GM12878 (cell line): Measurements from ENCODE around the gene MRPL38. TPM values are rescaled to one million over a fixed set of nuclear protein-coding genes. Genes with fewer than 3 reads are reported as not detected.

Experiments used
- ATAC-seq: fragments of 200-7000 bp; cut with Tn5 transposase; 3 replicates; pipeline ENCODE4 v1.9.1; 2020; ENCODE audit warnings: mild to moderate bottlenecking, moderate library complexity
- BruUV-seq: library from RNA; stranded (reverse); fragments of 400-500 nt; replicated peaks from 2 replicates; lab custom pipeline; 2021; lab: Mats Ljungman, UMichigan
- CTCF ChIA-PET: fragments of 300-600 bp; sonication (Branson Sonifier 250); formaldehyde crosslinking; extraction: SDS; loops from one replicate; lab custom pipeline; 2021; ENCODE audit warnings: inconsistent platforms; lab: Yijun Ruan, JAX
- POLR2A ChIA-PET: fragments of 350-600 bp; formaldehyde crosslinking; extraction: SDS; loops from one replicate; lab custom pipeline; 2021; ENCODE audit warnings: inconsistent platforms; lab: Charles Lee
- RAD21 ChIA-PET: fragments of 300-600 bp; sonication (Branson Sonifier 250); formaldehyde crosslinking; loops from one replicate; lab custom pipeline; 2023; ENCODE audit warnings: antibody characterized with exemption; ENCODE audit not compliant: unreplicated experiment; lab: Charles Lee
- SMC1A ChIA-PET: fragments of 300-600 bp; sonication (Branson Sonifier 250); formaldehyde crosslinking; loops from one replicate; lab custom pipeline; 2023; ENCODE audit not compliant: unreplicated experiment, uncharacterized antibody; lab: Charles Lee
- DNase-seq: peaks from one replicate; pipeline ENCODE4 v3.0.0-alpha.2; 2011; ENCODE audit warnings: low read depth, low spot score
- FAIRE-seq: peaks from 3 replicates; lab custom pipeline; 2011; peaks lifted over from hg19 to GRCh38; lab: Jason Lieb, UNC
- H2AFZ ChIP-seq: 2 replicates; pipeline ENCODE4 v1.6.0; 2011; ENCODE audit warnings: low read depth, low read length, control low read depth; ENCODE audit not compliant: control insufficient read depth
- H3K27ac ChIP-seq: 2 replicates; pipeline ENCODE4 v1.5.1; 2011; ENCODE audit warnings: control low read depth; ENCODE audit not compliant: control insufficient read depth, insufficient read depth
- H3K27me3 ChIP-seq, 2 experiments: replicated peaks in 1 of 2; 2 replicates each; pipeline versions ENCODE4 v1.6.0 to v1.6.1; 2011; ENCODE audit warnings: low read length in 1 of 2; ENCODE audit not compliant: control insufficient read depth in 2 of 2, insufficient read depth in 2 of 2
- H3K36me3 ChIP-seq, 2 experiments: 2 replicates each; pipeline ENCODE4 v1.5.1; 2011; ENCODE audit warnings: low read length in 1 of 2; ENCODE audit not compliant: control insufficient read depth in 2 of 2, insufficient read depth in 2 of 2
- H3K4me1 ChIP-seq: 2 replicates; pipeline ENCODE4 v1.6.1; 2011; ENCODE audit warnings: mild to moderate bottlenecking, low read length, moderate library complexity, mixed read lengths; ENCODE audit not compliant: control insufficient read depth, insufficient read depth
- H3K4me2 ChIP-seq: 2 replicates; pipeline ENCODE4 v1.6.0; 2011; ENCODE audit warnings: control low read depth; ENCODE audit not compliant: control insufficient read depth, insufficient read depth
- H3K4me3 ChIP-seq: fragments of 200-600 bp; sonication (generic); 2 replicates; pipeline ENCODE4 v1.5.1; 2016
- H3K79me2 ChIP-seq: 2 replicates; pipeline ENCODE4 v1.6.0; 2011; ENCODE audit warnings: low read length; ENCODE audit not compliant: control insufficient read depth, insufficient read depth
- H3K9ac ChIP-seq: 2 replicates; pipeline ENCODE4 v1.8.0; 2011; ENCODE audit warnings: low read length, control low read depth, mixed read lengths; ENCODE audit not compliant: control insufficient read depth, insufficient read depth
- H3K9me3 ChIP-seq: replicated peaks from 3 replicates; pipeline ENCODE4 v1.5.1; 2011; ENCODE audit warnings: mild to moderate bottlenecking, low read length; ENCODE audit not compliant: control insufficient read depth, insufficient read depth
- H4K20me1 ChIP-seq: 2 replicates; pipeline ENCODE4 v1.6.0; 2011; ENCODE audit not compliant: control insufficient read depth, insufficient read depth
- GABPA ChIP-seq: IDR thresholded peaks from 2 replicates; pipeline ENCODE4 v1.6.1; 2014; ENCODE audit warnings: antibody characterized with exemption, low read depth, mild to moderate bottlenecking, inconsistent platforms
- MLLT1 ChIP-seq: fragments of 450-650 bp; IDR thresholded peaks from 2 replicates; pipeline ENCODE4 v1.6.1; 2016; ENCODE audit warnings: mild to moderate bottlenecking
- POLR2A ChIP-seq: IDR thresholded peaks from 2 replicates; pipeline ENCODE4 v1.6.1; 2011; ENCODE audit warnings: low read depth, mild to moderate bottlenecking, low read length
- PRDM15 ChIP-seq: fragments of 450-650 bp; formaldehyde crosslinking; IDR thresholded peaks from 2 replicates; pipeline ENCODE4 v1.4.0; 2020; ENCODE audit warnings: mild to moderate bottlenecking, moderate library complexity
- TCF7 ChIP-seq: IDR thresholded peaks from 2 replicates; pipeline ENCODE4 v1.6.1; 2014; ENCODE audit warnings: antibody characterized with exemption, borderline replicate concordance
- ZNF592 ChIP-seq: fragments of 450-650 bp; IDR thresholded peaks from 2 replicates; pipeline ENCODE4 v1.6.1; 2017; ENCODE audit warnings: mild to moderate bottlenecking, moderate library complexity
- WGBS: methylation state at CpG from one replicate; pipeline ENCODE4 v1.1.6; 2016; ENCODE audit warnings: low lambda C conversion rate; ENCODE audit not compliant: insufficient replicate concordance, insufficient coverage; ENCODE audit errors: missing lambda C conversion rate; 5-methylcytosine and 5-hydroxymethylcytosine counted together
- in situ Hi-C: fragments of 300-500 bp; cut with MboI; formaldehyde crosslinking; loops from 9 replicates; pipeline ENCODE4 v1.14.3; 2018; ENCODE audit warnings: mixed read lengths
- intact Hi-C: fragments of 100-400 bp; cut with micrococcal nuclease; formaldehyde crosslinking; loops from one replicate; pipeline ENCODE4 v1.14.2; 2022; ENCODE audit not compliant: unreplicated experiment
- polyA plus RNA-seq, 11 experiments: library from polyadenylated mRNA; depleted of rRNA in 4 of 11; unstranded in 6 of 11; stranded (reverse) in 5 of 11; fragments of >200 nt; fragmentation: Nextera tagmentation in 4 of 11; fragmentation: Illumina TruSeq in 1 of 11; extraction: Ambion mirVana in 4 of 11; extraction: Trizol in 1 of 11; gene quantifications; 1 replicate in 1 of 11; 2 replicates in 10 of 11; pipeline versions ENCODE4 v1.2.1 to v1.2.3, GENCODE V29; 2011 to 2016; ENCODE audit warnings: inconsistent platforms in 2 of 11, missing spikeins in 2 of 11, low read depth in 1 of 11
- total RNA-seq, 4 experiments: library from RNA; depleted of rRNA in 3 of 4; stranded (reverse); fragments of >200 nt in 3 of 4; fragmentation: Illumina TruSeq in 1 of 4; extraction: Trizol in 1 of 4; gene quantifications; 2 replicates each; pipeline versions ENCODE4 v1.2.1 to v1.2.3, GENCODE V29; 2013 to 2021

The MRPL38 gene
- total and polyA plus RNA-seq, 10 of the 15 experiments (the other 5 are each of a cell fraction or from before 2014, with no cell fraction given), result 6.6 to 205 (median 53.1) TPM

- no peak for FAIRE-seq
- WGBS, result 83% methylated on average over 9 of the region's 9 CpGs
- no peak overlapping the region for H2AFZ ChIP-seq
- H3K4me2 ChIP-seq, result no peak overlapping the region
- no peaks in the 10 kb centered on the region for H3K27me3 ChIP-seq
- POLR2A ChIA-PET, result interaction anchor here (0.6 to 1.0 kb wide), 2 partner anchors 9 to 65 kb away, joined by 4 to 5 read pairs; partner anchors contain the start of gene UNK
- RAD21 ChIA-PET, result interaction anchor here (1.0 to 1.6 kb wide), 3 partner anchors 20 to 96 kb away, joined by 3 read pairs; no protein-coding TSS in a partner anchor
- intact Hi-C loops, result no loop called here
- SMC1A ChIA-PET, result interaction anchor here (0.9 kb wide), 1 partner anchor 41 kb away, joined by 3 read pairs; no protein-coding TSS in a partner anchor
- no peak for ATAC-seq
- no peaks in the 10 kb centered on the region for H4K20me1 ChIP-seq
- H3K9me3 ChIP-seq, result no peaks in the 10 kb centered on the region
- peaks cover 20% of the 10 kb centered on the region for H3K4me1 ChIP-seq
- in situ Hi-C loops, result no loop called here
- no peak overlapping the region for H3K9ac ChIP-seq
- CTCF ChIA-PET, result interaction anchor here (0.5 to 8.7 kb wide), 13 partner anchors 9 to 97 kb away, joined by 3 to 117 read pairs (median 4); partner anchors contain the start of genes TRIM47, TRIM65 and WBP2
- no TSS peak for BruUV-seq
- TF ChIP-seq MLLT1 (no peak), POLR2A (0 out of 2 replicates have a peak, but pooled peaks have one; percentile 28)
- H3K27ac ChIP-seq, result no peak overlapping the region
- no peak for DNase-seq
- peaks cover 12% of the 10 kb centered on the region for H3K79me2 ChIP-seq
- peaks cover 3 to 9% of the 10 kb centered on the region in 2 experiments for H3K36me3 ChIP-seq
- no peak overlapping the region for H3K4me3 ChIP-seq
Measured at GRCh38 chr17:75849724-75850123, 55.0 kb downstream of the MRPL38 start.

GRCh38 chr17:75849279-75849646, 55.4 kb downstream of the MRPL38 start:
- Histone ChIP-seq H3K27me3 (no peaks in the 10 kb centered on the region), H3K9me3 (no peaks in the 10 kb centered on the region), H3K4me2 (no peak overlapping the region), H3K4me1 (peaks cover 18% of the 10 kb centered on the region), H4K20me1 (no peaks in the 10 kb centered on the region), H3K36me3 (peaks cover 3 to 9% of the 10 kb centered on the region in 2 experiments), H3K9ac (no peak overlapping the region), H3K27ac (no peak overlapping the region), H3K4me3 (no peak overlapping the region), H2AFZ (no peak overlapping the region), H3K79me2 (peaks cover 9% of the 10 kb centered on the region)
- intact Hi-C loops (no loop called here), in situ Hi-C loops (no loop called here)
- FAIRE-seq (no peak), DNase-seq (no peak), ATAC-seq (no peak)
- RAD21 ChIA-PET, result interaction anchor here (1.0 kb wide), 1 partner anchor 19 kb away, joined by 3 read pairs; no protein-coding TSS in a partner anchor
- POLR2A ChIA-PET, result interaction anchor here (1.4 kb wide), 1 partner anchor 73 kb away, joined by 3 read pairs; no protein-coding TSS in a partner anchor
- SMC1A ChIA-PET, result interaction anchor here (0.9 to 1.5 kb wide), 2 partner anchors 41 to 85 kb away, joined by 3 read pairs; no protein-coding TSS in a partner anchor
- BruUV-seq, result no TSS peak
- 91% methylated on average over 11 of the region's 11 CpGs for WGBS
- CTCF ChIA-PET, result interaction anchor here (0.5 to 8.7 kb wide), 12 partner anchors 9 to 96 kb away, joined by 3 to 117 read pairs (median 4); partner anchors contain the start of genes TRIM47, TRIM65 and WBP2
- TF ChIP-seq PRDM15 (CRISPR knock-in tag) (no peak), GABPA (no peak), ZNF592 (no peak), TCF7 (no peak)
